Activated CD4-positive, alpha-beta T cell treated with anti-CD3 and anti-CD28 coated beads for 36 hours (primary cell): ENCODE results near the gene SMIM5. TPM values are rescaled to one million over a fixed set of nuclear protein-coding genes. Genes with fewer than 3 reads are reported as not detected.

Source experiments
- ATAC-seq: fragments of 200-7000 bp; cut with Tn5 transposase; one replicate; pipeline ENCODE4 v1.10.0; 2021; ENCODE audit warnings: mild to moderate bottlenecking, moderate library complexity
- CTCF ChIA-PET: fragments of 350-600 bp; sonication (Branson Sonifier 250); formaldehyde crosslinking; loops from one replicate; lab custom pipeline; 2021; ENCODE audit warnings: antibody characterized with exemption; lab: Charles Lee
- POLR2A ChIA-PET: fragments of 350-600 bp; sonication (Branson Sonifier 250); formaldehyde crosslinking; loops from one replicate; lab custom pipeline; 2021; ENCODE audit warnings: antibody characterized with exemption, inconsistent platforms; lab: Charles Lee
- DNase-seq: peaks from one replicate; pipeline ENCODE4 v3.0.0-alpha.2; 2020
- H3K27ac Mint-ChIP-seq: one replicate; pipeline ENCODE4 v1.8.0; 2021; ENCODE audit warnings: mixed read lengths
- H3K27me3 Mint-ChIP-seq: one replicate; pipeline ENCODE4 v1.8.0; 2021; ENCODE audit warnings: mixed read lengths
- H3K36me3 Mint-ChIP-seq: one replicate; pipeline ENCODE4 v1.8.0; 2021; ENCODE audit warnings: low read depth, mixed read lengths
- H3K4me1 Mint-ChIP-seq: one replicate; pipeline ENCODE4 v1.8.0; 2021; ENCODE audit warnings: mixed read lengths
- H3K4me3 Mint-ChIP-seq: one replicate; pipeline ENCODE4 v1.8.0; 2021; ENCODE audit warnings: mild to moderate bottlenecking, moderate library complexity, mixed read lengths
- H3K9me3 Mint-ChIP-seq: one replicate; pipeline ENCODE4 v1.8.0; 2021; ENCODE audit warnings: low read depth, mixed read lengths
- intact Hi-C, 2 experiments: fragments of 100-400 bp; cut with DNase I in 1 of 2; cut with micrococcal nuclease in 1 of 2; formaldehyde crosslinking; loops; one replicate each; pipeline versions ENCODE4 v1.14.2 to v1.15.1; 2022 to 2024; cut with DNase I, micrococcal nuclease
- total RNA-seq, 2 experiments: library from RNA; stranded (reverse); gene quantifications; one replicate each; pipeline ENCODE4 v1.2.3, GENCODE V29; 2021

SMIM5 gene
- total RNA-seq, 2 experiments from 2014 or later: 0.12 to 0.14 TPM

- Mint-ChIP-seq H3K4me1 (peaks cover 34% of the 10 kb centered on the region), H3K27me3 (no peaks in the 10 kb centered on the region), H3K36me3 (peaks cover 23% of the 10 kb centered on the region), H3K27ac (no peak overlapping the region), H3K4me3 (no peak overlapping the region), H3K9me3 (no peaks in the 10 kb centered on the region)
- ChIA-PET CTCF (interaction anchor here (0.7 to 9.8 kb wide), 6 partner anchors 13 to 185 kb away, joined by 3 to 140 read pairs (median 10); partner anchors contain the start of gene SMIM5), POLR2A (no interaction called here)
- ATAC-seq (no peak), DNase-seq (no peak)
- intact Hi-C loops: no loop called here
These were observed 37.6 kb downstream of the SMIM5 start for GRCh38 chr17:75670868-75671267.

- Mint-ChIP-seq H3K27ac (no peak overlapping the region), H3K4me1 (peaks cover 29% of the 10 kb centered on the region), H3K27me3 (no peaks in the 10 kb centered on the region), H3K4me3 (no peak overlapping the region), H3K36me3 (peaks cover 26% of the 10 kb centered on the region), H3K9me3 (no peaks in the 10 kb centered on the region)
- DNase-seq (no peak), ATAC-seq (no peak)
- POLR2A ChIA-PET: interaction anchor here (1.1 kb wide), 1 partner anchor 17 kb away, joined by 3 read pairs; no protein-coding TSS in a partner anchor
- intact Hi-C loops: no loop called here
- CTCF ChIA-PET: interaction anchor here (0.6 to 9.8 kb wide), 10 partner anchors 11 to 313 kb away, joined by 3 to 140 read pairs (median 7); partner anchors contain the start of genes GALK1 and SMIM5
These were observed 38.8 kb downstream of the SMIM5 start for GRCh38 chr17:75672011-75672410.

GRCh38 chr17:75673487-75673886 is 40.3 kb downstream of the SMIM5 start:
- H3K27ac Mint-ChIP-seq: no peak overlapping the region
- POLR2A ChIA-PET: no interaction called here
- peaks cover 28% of the 10 kb centered on the region for H3K4me1 Mint-ChIP-seq
- peaks cover 26% of the 10 kb centered on the region for H3K36me3 Mint-ChIP-seq
- ATAC-seq (no peak), DNase-seq (no peak)
- intact Hi-C loops: no loop called here
- no peaks in the 10 kb centered on the region for H3K27me3 Mint-ChIP-seq
- CTCF ChIA-PET: interaction anchor here (0.5 to 9.8 kb wide), 8 partner anchors 15 to 699 kb away, joined by 3 to 140 read pairs (median 5); no protein-coding TSS in a partner anchor
- H3K9me3 Mint-ChIP-seq: no peaks in the 10 kb centered on the region
- H3K4me3 Mint-ChIP-seq: no peak overlapping the region

GRCh38 chr17:75676461-75676860 is 43.2 kb downstream of the SMIM5 start:
- no peak for ATAC-seq
- intact Hi-C loops: no loop called here
- no peaks in the 10 kb centered on the region for H3K9me3 Mint-ChIP-seq
- ChIA-PET POLR2A (interaction anchor here (0.6 kb wide), 1 partner anchor 18 kb away, joined by 3 read pairs; no protein-coding TSS in a partner anchor), CTCF (interaction anchor here (1.8 to 9.8 kb wide), 2 partner anchors 22 to 71 kb away, joined by 4 to 140 read pairs; no protein-coding TSS in a partner anchor)
- peaks cover 13% of the 10 kb centered on the region for H3K36me3 Mint-ChIP-seq
- no peak overlapping the region for H3K27ac Mint-ChIP-seq
- DNase-seq: no peak
- peaks cover 8% of the 10 kb centered on the region for H3K4me1 Mint-ChIP-seq
- no peak overlapping the region for H3K4me3 Mint-ChIP-seq
- H3K27me3 Mint-ChIP-seq: no peaks in the 10 kb centered on the region

GRCh38 chr17:75679706-75680211 is 46.5 kb downstream of the SMIM5 start:
- CTCF ChIA-PET: interaction anchor here (6.6 to 9.8 kb wide), 2 partner anchors 68 to 69 kb away, joined by 54 to 140 read pairs; no protein-coding TSS in a partner anchor
- H3K36me3 Mint-ChIP-seq: peaks cover 10% of the 10 kb centered on the region
- no peak overlapping the region for H3K4me3 Mint-ChIP-seq
- intact Hi-C loops: no loop called here
- no peak for ATAC-seq
- POLR2A ChIA-PET: no interaction called here
- H3K27me3 Mint-ChIP-seq: no peaks in the 10 kb centered on the region
- DNase-seq: no peak
- peaks cover 16% of the 10 kb centered on the region for H3K4me1 Mint-ChIP-seq
- no peaks in the 10 kb centered on the region for H3K9me3 Mint-ChIP-seq
- H3K27ac Mint-ChIP-seq: no peak overlapping the region

GRCh38 chr17:75680431-75680830 is 47.2 kb downstream of the SMIM5 start:
- no peak overlapping the region for H3K4me3 Mint-ChIP-seq
- intact Hi-C loops: no loop called here
- no peak for DNase-seq
- H3K36me3 Mint-ChIP-seq: peaks cover 12% of the 10 kb centered on the region
- no peaks in the 10 kb centered on the region for H3K9me3 Mint-ChIP-seq
- ChIA-PET CTCF (interaction anchor here (6.6 kb wide), 1 partner anchor 69 kb away, joined by 54 read pairs; no protein-coding TSS in a partner anchor), POLR2A (no interaction called here)
- no peaks in the 10 kb centered on the region for H3K27me3 Mint-ChIP-seq
- H3K27ac Mint-ChIP-seq: no peak overlapping the region
- H3K4me1 Mint-ChIP-seq: peaks cover 15% of the 10 kb centered on the region
- no peak for ATAC-seq

GRCh38 chr17:75681289-75681688 is 48.1 kb downstream of the SMIM5 start:
- ChIA-PET POLR2A (no interaction called here), CTCF (interaction anchor here (0.8 to 6.6 kb wide), 2 partner anchors 68 to 74 kb away, joined by 3 to 54 read pairs; no protein-coding TSS in a partner anchor)

GRCh38 chr17:75683583-75683982 is 50.3 kb downstream of the SMIM5 start:
- Mint-ChIP-seq H3K27me3 (no peaks in the 10 kb centered on the region), H3K9me3 (no peaks in the 10 kb centered on the region)
- intact Hi-C loops: no loop called here

More at GRCh38 chr17:75681289-75681688, 48.1 kb downstream of the SMIM5 start:
- H3K9me3 Mint-ChIP-seq: no peaks in the 10 kb centered on the region
- no peak overlapping the region for H3K4me3 Mint-ChIP-seq
- H3K36me3 Mint-ChIP-seq: peaks cover 10% of the 10 kb centered on the region
- ATAC-seq: no peak
- intact Hi-C loops: no loop called here
- no peak for DNase-seq
- no peaks in the 10 kb centered on the region for H3K27me3 Mint-ChIP-seq
- no peak overlapping the region for H3K27ac Mint-ChIP-seq
- H3K4me1 Mint-ChIP-seq: peaks cover 21% of the 10 kb centered on the region

GRCh38 chr17:75684249-75684648 is 51.0 kb downstream of the SMIM5 start:
- H3K4me1 Mint-ChIP-seq: peaks cover 45% of the 10 kb centered on the region
- ATAC-seq: no peak

More at GRCh38 chr17:75683583-75683982, 50.3 kb downstream of the SMIM5 start:
- Mint-ChIP-seq H3K4me1 (peaks cover 38% of the 10 kb centered on the region), H3K4me3 (no peak overlapping the region), H3K27ac (no peak overlapping the region), H3K36me3 (peaks cover 15% of the 10 kb centered on the region)
- no peak for ATAC-seq
- POLR2A ChIA-PET: interaction anchor here (0.6 kb wide), 1 partner anchor 469 kb away, joined by 3 read pairs; no protein-coding TSS in a partner anchor
- no peak for DNase-seq
- CTCF ChIA-PET: interaction anchor here (0.7 to 6.6 kb wide), 7 partner anchors 9 to 142 kb away, joined by 3 to 54 read pairs (median 7); no protein-coding TSS in a partner anchor

GRCh38 chr17:75684924-75685323 is 51.7 kb downstream of the SMIM5 start:
- no peaks in the 10 kb centered on the region for H3K9me3 Mint-ChIP-seq
- H3K4me1 Mint-ChIP-seq: peaks cover 51% of the 10 kb centered on the region
- H3K27ac Mint-ChIP-seq: no peak overlapping the region
- peaks cover 15% of the 10 kb centered on the region for H3K36me3 Mint-ChIP-seq
- CTCF ChIA-PET: interaction anchor here (1.2 to 6.6 kb wide), 5 partner anchors 10 to 80 kb away, joined by 4 to 54 read pairs (median 5); partner anchors contain the start of genes GALK1 and SMIM5
- no peak for DNase-seq
- POLR2A ChIA-PET: no interaction called here
- no peak for ATAC-seq
- H3K4me3 Mint-ChIP-seq: no peak overlapping the region
- no peaks in the 10 kb centered on the region for H3K27me3 Mint-ChIP-seq
- intact Hi-C loops: no loop called here

More at GRCh38 chr17:75684249-75684648, 51.0 kb downstream of the SMIM5 start:
- POLR2A ChIA-PET: interaction anchor here (0.6 kb wide), 1 partner anchor 468 kb away, joined by 3 read pairs; no protein-coding TSS in a partner anchor
- Mint-ChIP-seq H3K4me3 (no peak overlapping the region), H3K36me3 (peaks cover 13% of the 10 kb centered on the region), H3K27ac (no peak overlapping the region), H3K9me3 (no peaks in the 10 kb centered on the region), H3K27me3 (no peaks in the 10 kb centered on the region)
- CTCF ChIA-PET: interaction anchor here (0.7 to 6.6 kb wide), 4 partner anchors 9 to 73 kb away, joined by 3 to 54 read pairs (median 14); no protein-coding TSS in a partner anchor
- intact Hi-C loops: no loop called here
- no peak for DNase-seq

GRCh38 chr17:75685499-75685898 is 52.3 kb downstream of the SMIM5 start:
- Mint-ChIP-seq H3K4me1 (peaks cover 56% of the 10 kb centered on the region), H3K36me3 (peaks cover 16% of the 10 kb centered on the region), H3K27ac (peak overlapping the region; percentile 33), H3K9me3 (no peaks in the 10 kb centered on the region), H3K4me3 (no peak overlapping the region), H3K27me3 (no peaks in the 10 kb centered on the region)
- DNase-seq (no peak), ATAC-seq (no peak)
- intact Hi-C loops: no loop called here
- ChIA-PET POLR2A (no interaction called here), CTCF (interaction anchor here (0.6 to 6.6 kb wide), 7 partner anchors 10 to 80 kb away, joined by 3 to 54 read pairs (median 5); partner anchors contain the start of genes GALK1 and SMIM5)
